ENCODE results near the gene CFAP20DC.

GRCh38 chr3:58994746-58995330 lies 55.0 kb downstream of the CFAP20DC start:
- TF ChIP-seq ZNF184 (tag by site-specific recombination; IDR thresholded peaks at IDR 0.05) (no peak), ZNF274 (IDR thresholded peaks at IDR 0.05; ENCODE audit: low read length) (no peak), ZNF274 (tag by site-specific recombination; IDR thresholded peaks at IDR 0.05; ENCODE audit: borderline replicate concordance) (no peak), CTCF (tag by site-specific recombination; IDR thresholded peaks at IDR 0.05) (0 out of 2 replicates have a peak, but pooled peaks have one; percentile 11), ZNF664 (tag by site-specific recombination; IDR thresholded peaks at IDR 0.05) (no peak), ZNF843 (tag by site-specific recombination; IDR thresholded peaks at IDR 0.05) (no peak), INSM2 (tag by site-specific recombination; IDR thresholded peaks at IDR 0.05) (no peak), ZBTB17 (tag by site-specific recombination; IDR thresholded peaks at IDR 0.05) (no peak), KLF1 (tag by site-specific recombination; IDR thresholded peaks at IDR 0.05) (no peak), ZNF398 (tag by site-specific recombination; IDR thresholded peaks at IDR 0.05) (no peak), ZBTB11 (tag by site-specific recombination; conservative IDR thresholded peaks at IDR 0.05; ENCODE audit: low read depth) (no peak)

Measured in HEK293 (cell line).